ENCODE data around the gene ABCD3.

DNA sequence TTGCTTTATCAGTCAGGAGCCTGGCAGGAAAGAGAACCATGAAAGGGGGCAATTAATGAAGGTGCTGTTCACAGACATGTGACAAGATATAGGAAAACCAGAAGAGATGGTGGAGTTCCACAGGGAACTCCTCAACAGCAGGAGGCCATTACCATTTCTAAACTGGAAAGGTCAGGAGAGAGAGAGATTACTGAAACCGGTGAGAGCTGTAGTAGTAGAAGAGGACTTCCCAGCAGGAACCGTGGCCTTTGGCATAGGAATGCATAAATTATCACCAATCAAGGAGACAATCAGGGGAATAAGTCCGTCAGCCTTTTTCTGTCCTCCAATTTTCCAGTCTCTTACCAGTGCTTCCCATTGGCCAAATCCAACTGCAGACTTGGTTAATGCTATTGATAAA, 23.0 kb upstream of the ABCD3 start:
- TF ChIP-seq, protein P1, sequence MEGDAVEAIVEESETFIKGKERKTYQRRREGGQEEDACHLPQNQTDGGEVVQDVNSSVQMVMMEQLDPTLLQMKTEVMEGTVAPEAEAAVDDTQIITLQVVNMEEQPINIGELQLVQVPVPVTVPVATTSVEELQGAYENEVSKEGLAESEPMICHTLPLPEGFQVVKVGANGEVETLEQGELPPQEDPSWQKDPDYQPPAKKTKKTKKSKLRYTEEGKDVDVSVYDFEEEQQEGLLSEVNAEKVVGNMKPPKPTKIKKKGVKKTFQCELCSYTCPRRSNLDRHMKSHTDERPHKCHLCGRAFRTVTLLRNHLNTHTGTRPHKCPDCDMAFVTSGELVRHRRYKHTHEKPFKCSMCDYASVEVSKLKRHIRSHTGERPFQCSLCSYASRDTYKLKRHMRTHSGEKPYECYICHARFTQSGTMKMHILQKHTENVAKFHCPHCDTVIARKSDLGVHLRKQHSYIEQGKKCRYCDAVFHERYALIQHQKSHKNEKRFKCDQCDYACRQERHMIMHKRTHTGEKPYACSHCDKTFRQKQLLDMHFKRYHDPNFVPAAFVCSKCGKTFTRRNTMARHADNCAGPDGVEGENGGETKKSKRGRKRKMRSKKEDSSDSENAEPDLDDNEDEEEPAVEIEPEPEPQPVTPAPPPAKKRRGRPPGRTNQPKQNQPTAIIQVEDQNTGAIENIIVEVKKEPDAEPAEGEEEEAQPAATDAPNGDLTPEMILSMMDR (IDR thresholded peaks at IDR 0.05), result no peak
- TF ChIP-seq POLR2A (IDR thresholded peaks at IDR 0.05), result no peak

All from lower leg skin (tissue), 3 donors.